ENCODE data around the gene STRIP2.
"Not testable (repeated sequence)": the region's sequence is repeated elsewhere in the genome, so short reads cannot be mapped to it uniquely, and the experiment has no call there.

STRIP2 gene, protein sequence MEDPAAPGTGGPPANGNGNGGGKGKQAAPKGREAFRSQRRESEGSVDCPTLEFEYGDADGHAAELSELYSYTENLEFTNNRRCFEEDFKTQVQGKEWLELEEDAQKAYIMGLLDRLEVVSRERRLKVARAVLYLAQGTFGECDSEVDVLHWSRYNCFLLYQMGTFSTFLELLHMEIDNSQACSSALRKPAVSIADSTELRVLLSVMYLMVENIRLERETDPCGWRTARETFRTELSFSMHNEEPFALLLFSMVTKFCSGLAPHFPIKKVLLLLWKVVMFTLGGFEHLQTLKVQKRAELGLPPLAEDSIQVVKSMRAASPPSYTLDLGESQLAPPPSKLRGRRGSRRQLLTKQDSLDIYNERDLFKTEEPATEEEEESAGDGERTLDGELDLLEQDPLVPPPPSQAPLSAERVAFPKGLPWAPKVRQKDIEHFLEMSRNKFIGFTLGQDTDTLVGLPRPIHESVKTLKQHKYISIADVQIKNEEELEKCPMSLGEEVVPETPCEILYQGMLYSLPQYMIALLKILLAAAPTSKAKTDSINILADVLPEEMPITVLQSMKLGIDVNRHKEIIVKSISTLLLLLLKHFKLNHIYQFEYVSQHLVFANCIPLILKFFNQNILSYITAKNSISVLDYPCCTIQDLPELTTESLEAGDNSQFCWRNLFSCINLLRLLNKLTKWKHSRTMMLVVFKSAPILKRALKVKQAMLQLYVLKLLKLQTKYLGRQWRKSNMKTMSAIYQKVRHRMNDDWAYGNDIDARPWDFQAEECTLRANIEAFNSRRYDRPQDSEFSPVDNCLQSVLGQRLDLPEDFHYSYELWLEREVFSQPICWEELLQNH

GRCh38 chr7:129433847-129434674, at the start of gene STRIP2:
Gene STRIP2, plus strand, starts transcription at chr7:129434432. Its CDS starts 41 bp downstream, at chr7:129434473.
- peak; percentile 86 for DNase-seq

DNA sequence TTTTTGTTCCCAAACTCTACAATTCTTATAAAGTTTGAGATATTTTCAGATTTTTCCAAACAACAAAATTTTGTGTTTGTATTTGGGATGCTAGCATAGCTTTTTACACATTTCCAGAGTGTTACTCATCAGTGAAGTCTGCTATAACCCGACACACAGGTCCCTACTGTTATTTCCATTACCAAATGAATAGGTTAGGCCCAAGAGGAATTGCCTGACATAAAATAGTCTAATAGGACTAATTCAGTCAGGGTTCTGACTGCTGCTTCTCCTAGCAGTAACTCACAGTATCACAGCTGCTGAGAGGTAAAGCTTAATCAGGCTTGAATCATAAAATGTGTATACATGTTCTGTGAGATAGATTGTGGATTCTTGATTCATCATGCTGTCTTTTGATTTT, 49.1 kb upstream of the STRIP2 start:
- DNase-seq: no peak

DNA sequence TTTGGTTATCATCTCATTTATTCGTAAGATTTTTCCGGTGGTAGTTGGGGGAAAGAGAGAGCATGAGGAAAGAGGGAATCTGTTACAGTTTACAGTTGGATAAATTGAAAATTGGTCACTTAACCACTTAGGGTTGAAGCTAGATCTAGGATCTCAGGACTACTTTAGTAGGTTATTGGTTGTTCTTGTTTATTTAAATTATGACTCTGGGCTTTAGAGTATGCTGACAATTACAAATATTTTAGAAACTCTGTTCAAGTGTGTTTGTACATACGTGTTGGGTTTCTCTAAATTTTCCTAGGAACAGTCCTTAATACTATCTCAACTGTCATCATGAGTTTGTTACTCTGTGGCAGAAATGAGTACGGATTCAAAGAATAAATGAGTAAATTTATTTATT, 48.6 kb upstream of the STRIP2 start:
- DNase-seq: no peak

GRCh38 chr7:129386506-129386905, 47.7 kb upstream of the STRIP2 start:
- no peak for DNase-seq

- no peak for DNase-seq
Observed at GRCh38 chr7:129387537-129387936, 46.7 kb upstream of the STRIP2 start.

GRCh38 chr7:129388333-129389098, 45.7 kb upstream of the STRIP2 start:
- no peak for DNase-seq

DNA sequence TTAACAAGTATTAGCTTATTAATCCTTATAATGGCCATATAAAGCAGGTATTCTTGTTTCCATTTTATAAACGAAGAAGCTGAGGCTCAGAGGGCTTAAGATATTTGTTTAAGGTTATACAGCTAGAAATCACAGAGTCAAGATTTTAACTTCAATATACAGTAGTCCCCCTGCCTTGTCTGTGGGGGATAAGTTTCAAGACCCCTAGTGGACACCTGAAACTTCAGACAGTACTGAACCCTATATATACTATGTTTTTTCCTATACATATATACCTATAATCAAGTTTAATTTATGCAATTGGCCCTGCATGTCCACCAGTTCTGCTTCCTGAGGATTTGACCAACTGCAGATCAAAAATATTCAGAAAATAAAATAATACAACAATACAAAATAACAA, 44.4 kb upstream of the STRIP2 start:
- DNase-seq: no peak

GRCh38 chr7:129390314-129390713, 43.9 kb upstream of the STRIP2 start:
- no peak for DNase-seq

GRCh38 chr7:129391546-129392171, 42.6 kb upstream of the STRIP2 start:
- no peak for DNase-seq

- DNase-seq: no peak
Observed at GRCh38 chr7:129393255-129393654, 41.0 kb upstream of the STRIP2 start.

GRCh38 chr7:129394101-129394500, 40.1 kb upstream of the STRIP2 start:
- DNase-seq: no peak

DNA sequence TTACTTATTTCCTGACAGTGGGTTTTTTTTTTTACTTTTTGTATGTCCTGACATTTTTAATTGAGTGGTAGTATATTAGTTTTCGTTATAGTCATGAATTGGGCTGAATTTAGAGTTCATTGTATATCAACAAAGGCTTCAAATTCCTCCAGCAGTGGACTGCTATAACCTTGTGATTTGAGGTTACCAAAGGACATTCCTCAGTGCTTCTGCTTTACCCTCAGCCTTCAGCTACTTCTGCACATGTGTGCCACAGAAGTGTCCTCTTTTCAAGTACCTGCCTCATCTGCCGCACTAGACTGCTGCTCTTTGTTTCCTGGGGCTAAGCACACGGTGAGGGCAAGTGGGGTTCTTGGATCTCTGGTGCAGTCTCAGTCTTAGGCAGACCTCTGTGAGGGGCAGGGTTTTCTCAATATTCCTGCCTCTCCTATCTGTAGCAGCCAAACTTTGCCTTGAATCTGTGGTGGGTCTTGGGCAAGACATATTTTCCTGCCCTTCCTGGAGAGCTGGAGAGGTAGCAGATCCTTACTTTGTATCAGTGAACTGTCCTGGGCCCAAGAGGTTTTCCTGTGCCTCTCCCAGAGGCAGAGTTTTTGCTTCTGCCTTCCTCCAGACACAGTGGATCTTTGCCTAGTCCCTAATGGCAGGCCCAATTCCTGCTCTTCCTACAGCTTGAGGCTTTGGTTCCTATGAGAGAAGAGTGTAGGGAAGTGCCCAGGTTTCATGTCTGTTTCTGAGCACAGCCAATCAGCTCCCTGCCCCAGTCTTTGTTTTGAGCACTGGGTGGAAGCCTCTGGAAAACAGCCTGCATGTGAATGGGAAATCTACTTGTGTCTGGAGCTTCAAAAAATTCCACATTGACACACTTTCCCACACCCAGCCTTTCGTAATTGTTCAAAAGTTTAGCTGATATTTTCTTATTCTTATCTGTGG, 39.0 kb upstream of the STRIP2 start:
- no peak for DNase-seq

DNA sequence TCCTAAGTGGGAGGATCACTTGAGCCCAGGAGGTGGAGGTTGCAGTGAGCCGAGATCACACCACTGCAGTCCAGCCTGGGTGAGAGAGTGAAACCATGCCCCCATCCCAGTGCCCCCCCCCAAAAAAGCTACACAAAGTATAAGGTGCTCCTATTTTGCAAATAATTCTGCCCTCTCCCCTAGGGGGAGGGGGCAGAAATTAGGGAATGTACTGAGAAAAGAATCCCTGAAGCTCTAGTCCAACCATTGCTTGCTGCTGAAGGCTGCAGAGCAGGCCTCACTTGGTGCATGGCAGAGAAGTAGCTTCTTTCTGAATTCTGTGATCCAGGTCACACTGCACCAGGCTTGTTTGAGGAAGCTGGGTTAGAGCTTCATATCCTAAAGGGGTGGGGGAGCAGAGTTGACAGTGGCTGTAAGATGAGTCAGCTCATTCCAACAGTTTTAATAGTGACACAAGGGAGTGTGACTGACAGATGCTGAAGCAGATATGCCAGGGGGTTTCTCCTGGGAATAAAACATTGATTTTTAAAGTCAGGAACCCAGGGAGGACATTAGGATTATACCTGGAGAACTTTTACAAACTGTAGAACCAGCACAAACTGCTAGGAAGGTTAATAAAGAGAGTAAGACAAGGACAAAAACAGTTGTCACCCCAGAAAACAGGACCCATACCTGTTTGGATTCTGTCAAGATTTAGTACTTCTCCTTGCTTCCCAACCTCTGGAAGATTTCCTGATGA, 32.8 kb upstream of the STRIP2 start:
- DNase-seq: no peak

GRCh38 chr7:129401967-129402860, 32.0 kb upstream of the STRIP2 start:
- no peak for DNase-seq

DNA sequence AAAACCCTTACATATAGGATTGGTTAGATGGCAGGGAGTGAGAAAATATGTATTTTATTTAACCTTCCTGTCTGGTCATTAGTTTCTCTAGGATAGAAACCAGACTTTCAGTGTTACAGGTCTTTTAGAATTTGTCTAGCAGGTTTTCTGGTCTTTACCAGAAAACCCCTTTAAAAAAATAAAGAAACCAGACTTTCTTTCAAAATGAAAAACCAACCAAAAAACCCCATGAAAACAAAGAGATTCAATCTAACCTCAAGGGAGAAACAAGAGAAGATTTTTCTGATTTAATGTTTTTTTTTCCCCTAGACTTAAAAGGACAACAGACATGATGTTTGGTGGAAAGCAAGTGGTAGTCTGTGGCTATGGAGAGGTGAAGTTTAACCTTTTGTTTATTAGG, 28.7 kb upstream of the STRIP2 start:
- no peak for DNase-seq

- DNase-seq: not testable (repeated sequence)
Observed at GRCh38 chr7:129410238-129410637, 24.0 kb upstream of the STRIP2 start.

DNA sequence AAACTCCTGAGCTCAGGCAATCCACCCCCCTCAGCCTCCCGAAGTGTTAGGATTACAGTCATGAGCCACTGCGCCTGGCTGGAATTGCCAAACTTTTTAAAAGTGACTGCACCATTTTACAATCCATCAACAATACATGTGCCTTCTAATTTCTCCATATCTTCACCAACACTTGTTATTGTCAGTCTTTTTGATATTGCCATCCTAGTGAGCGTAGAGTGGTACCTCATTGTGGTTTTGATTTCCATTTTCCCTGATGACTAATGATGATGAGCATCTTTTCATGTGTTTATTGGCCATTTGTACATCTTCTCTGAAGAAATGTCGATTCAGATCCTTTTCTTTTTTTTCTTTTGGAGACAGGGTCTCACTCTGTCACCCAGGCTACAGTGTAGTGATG, 21.7 kb upstream of the STRIP2 start:
- no peak for DNase-seq

GRCh38 chr7:129417073-129417472, 17.2 kb upstream of the STRIP2 start:
- DNase-seq: no peak

DNA sequence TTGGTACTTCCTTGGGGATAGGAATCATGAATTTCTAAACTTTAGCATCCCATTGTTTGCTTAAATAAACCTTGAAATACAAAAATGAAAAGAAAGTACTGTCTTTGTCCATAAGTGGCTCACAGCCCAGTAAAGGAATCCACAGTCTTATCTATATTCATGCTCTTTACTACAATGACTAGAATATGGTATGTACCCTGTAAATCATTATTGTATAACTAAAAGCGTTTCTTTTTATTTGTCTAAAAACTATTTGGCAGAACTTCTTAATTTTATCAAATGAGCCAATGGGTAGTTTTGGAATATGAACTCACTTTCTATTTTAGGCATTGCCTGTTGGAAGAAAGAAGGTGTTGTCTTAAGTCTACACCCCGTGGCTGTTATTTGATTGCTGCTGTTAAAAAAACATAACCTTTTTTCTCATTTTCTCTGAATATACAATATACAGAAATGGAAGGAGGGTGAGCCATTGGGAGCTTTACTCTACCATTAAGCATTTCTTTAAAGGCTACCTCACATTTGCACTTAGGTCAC, 12.4 kb upstream of the STRIP2 start:
- DNase-seq: no peak

Data from SHP77 treated with DMSO at 0.1 percent for 48 hours (cell line).